K562 (cell line): ENCODE results near the gene UBE2G2.

Experiments
- EP300 ChIP-seq: IDR thresholded peaks from 2 replicates; pipeline ENCODE4 v1.6.1; 2012; ENCODE audit warnings: low read length, improper control_type of control experiment
- MCM2 ChIP-seq: fragments of 450-650 bp; IDR thresholded peaks from 2 replicates; pipeline ENCODE4 v1.6.1; 2017; ENCODE audit warnings: low read depth, mild to moderate bottlenecking
- POLR2A ChIP-seq: fragments of 450-650 bp; conservative IDR thresholded peaks from 2 replicates; pipeline ENCODE4 v1.6.1; 2016
- RAD21 ChIP-seq, 2 experiments: fragments of 250-450 bp in 1 of 2; fragments of 450-650 bp in 1 of 2; sonication (Bioruptor Pico) in 1 of 2; formaldehyde crosslinking in 1 of 2; IDR thresholded peaks in 1 of 2; conservative IDR thresholded peaks in 1 of 2; 2 replicates each; pipeline versions ENCODE4 v1.4.0 to v1.8.0; 2020 to 2022; ENCODE audit warnings: mild to moderate bottlenecking in 2 of 2, moderate library complexity in 1 of 2
- RUNX1 ChIP-seq: sonication (generic); IDR thresholded peaks from 2 replicates; pipeline ENCODE4 v1.6.1; 2016; ENCODE audit warnings: antibody characterized with exemption, low read depth
- SMC3 ChIP-seq: conservative IDR thresholded peaks from 2 replicates; pipeline ENCODE4 v1.6.1; 2011; ENCODE audit warnings: low read depth, low read length, improper control_type of control experiment; ENCODE audit not compliant: insufficient read depth
- TF ChIP-seq, protein P1 (sequence below), 3 experiments: IDR thresholded peaks in 2 of 3; conservative IDR thresholded peaks in 1 of 3; 2 replicates each; pipeline ENCODE4 v1.5.1; 2011 to 2012; ENCODE audit warnings: low read length in 3 of 3, mild to moderate bottlenecking in 3 of 3, control low read depth in 2 of 3, improper control_type of control experiment in 1 of 3, inconsistent platforms in 1 of 3, low read depth in 1 of 3, mixed read lengths in 1 of 3, moderate library complexity in 1 of 3; ENCODE audit not compliant: insufficient read depth in 2 of 3
- TF ChIP-seq, protein P2 (sequence below): fragments of 450-650 bp; formaldehyde crosslinking; IDR thresholded peaks from 2 replicates; pipeline ENCODE4 v1.4.0; 2022; ENCODE audit warnings: mild to moderate bottlenecking, moderate library complexity

DNA sequence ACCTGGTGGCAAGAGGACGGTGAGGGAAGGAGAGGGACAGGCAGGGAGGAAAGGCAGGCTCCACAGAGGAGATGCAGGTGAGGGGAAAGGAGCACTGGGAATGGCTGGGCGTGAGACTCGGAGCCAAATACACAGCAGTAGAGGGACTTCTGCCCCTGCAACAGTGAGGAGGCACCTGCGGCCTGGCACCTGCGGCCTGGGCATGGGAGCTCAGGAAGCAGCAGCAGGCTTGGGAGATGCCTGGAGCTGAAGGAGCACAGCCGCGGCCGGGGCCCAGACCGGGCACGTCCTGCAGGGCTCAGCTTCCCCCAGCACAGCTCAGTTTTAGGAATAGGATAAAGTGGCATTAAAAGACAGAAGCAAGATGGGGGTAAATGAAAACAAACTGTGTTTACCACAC is 69.4 kb downstream of the UBE2G2 start:
- TF ChIP-seq, protein P1, sequence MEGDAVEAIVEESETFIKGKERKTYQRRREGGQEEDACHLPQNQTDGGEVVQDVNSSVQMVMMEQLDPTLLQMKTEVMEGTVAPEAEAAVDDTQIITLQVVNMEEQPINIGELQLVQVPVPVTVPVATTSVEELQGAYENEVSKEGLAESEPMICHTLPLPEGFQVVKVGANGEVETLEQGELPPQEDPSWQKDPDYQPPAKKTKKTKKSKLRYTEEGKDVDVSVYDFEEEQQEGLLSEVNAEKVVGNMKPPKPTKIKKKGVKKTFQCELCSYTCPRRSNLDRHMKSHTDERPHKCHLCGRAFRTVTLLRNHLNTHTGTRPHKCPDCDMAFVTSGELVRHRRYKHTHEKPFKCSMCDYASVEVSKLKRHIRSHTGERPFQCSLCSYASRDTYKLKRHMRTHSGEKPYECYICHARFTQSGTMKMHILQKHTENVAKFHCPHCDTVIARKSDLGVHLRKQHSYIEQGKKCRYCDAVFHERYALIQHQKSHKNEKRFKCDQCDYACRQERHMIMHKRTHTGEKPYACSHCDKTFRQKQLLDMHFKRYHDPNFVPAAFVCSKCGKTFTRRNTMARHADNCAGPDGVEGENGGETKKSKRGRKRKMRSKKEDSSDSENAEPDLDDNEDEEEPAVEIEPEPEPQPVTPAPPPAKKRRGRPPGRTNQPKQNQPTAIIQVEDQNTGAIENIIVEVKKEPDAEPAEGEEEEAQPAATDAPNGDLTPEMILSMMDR (IDR thresholded peaks at IDR 0.05 in 2 of 3, conservative IDR thresholded peaks at IDR 0.05 in 1 of 3; ENCODE audit: insufficient read depth in 2 of 3, low read depth in 1 of 3, low read length in 3 of 3): no peak
- TF ChIP-seq MCM2 (no peak), SMC3 (no peak), POLR2A (no peak), RAD21 (CRISPR knock-in tag; conservative IDR thresholded peaks at IDR 0.05 in 1 of 2, IDR thresholded peaks at IDR 0.05 in 1 of 2) (no peak), EP300 (no peak), RUNX1 (no peak)
- TF ChIP-seq, protein P2, sequence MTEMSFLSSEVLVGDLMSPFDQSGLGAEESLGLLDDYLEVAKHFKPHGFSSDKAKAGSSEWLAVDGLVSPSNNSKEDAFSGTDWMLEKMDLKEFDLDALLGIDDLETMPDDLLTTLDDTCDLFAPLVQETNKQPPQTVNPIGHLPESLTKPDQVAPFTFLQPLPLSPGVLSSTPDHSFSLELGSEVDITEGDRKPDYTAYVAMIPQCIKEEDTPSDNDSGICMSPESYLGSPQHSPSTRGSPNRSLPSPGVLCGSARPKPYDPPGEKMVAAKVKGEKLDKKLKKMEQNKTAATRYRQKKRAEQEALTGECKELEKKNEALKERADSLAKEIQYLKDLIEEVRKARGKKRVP (CRISPR knock-in tag): no peak
